Endothelial cell of umbilical vein (primary cell): ENCODE measurements around the gene TMEM51. TPM values are rescaled to one million over a fixed set of nuclear protein-coding genes. Genes with fewer than 3 reads are reported as not detected.

Experiments
- BruUV-seq: library from RNA; stranded (reverse); fragments of 400-500 nt; replicated peaks from 2 replicates; lab custom pipeline; 2021; lab: Mats Ljungman, UMichigan
- CTCF ChIA-PET: fragments of 300-600, 350-600 bp; sonication (Branson Sonifier 250); formaldehyde crosslinking; loops from one replicate; lab custom pipeline; 2021; ENCODE audit warnings: antibody characterized with exemption, inconsistent platforms; lab: Charles Lee
- POLR2A ChIA-PET: fragments of 300-600, 350-600 bp; sonication (Branson Sonifier 250); formaldehyde crosslinking; loops from one replicate; lab custom pipeline; 2021; ENCODE audit warnings: antibody characterized with exemption, inconsistent platforms; lab: Charles Lee
- DNase-seq: peaks from one replicate; pipeline ENCODE4 v3.0.0-alpha.2; 2011; ENCODE audit warnings: low read depth, low spot score
- FAIRE-seq: peaks from 2 replicates; lab custom pipeline; 2011; peaks lifted over from hg19 to GRCh38; lab: Jason Lieb, UNC
- H2AFZ ChIP-seq: 2 replicates; pipeline ENCODE4 v1.6.0; 2012; ENCODE audit warnings: low read depth, low read length, control low read depth, inconsistent platforms
- H3K27ac ChIP-seq: 2 replicates; pipeline ENCODE4 v1.5.1; 2011; ENCODE audit warnings: low read depth, mild to moderate bottlenecking, control low read depth, low read length, moderate library complexity; ENCODE audit not compliant: insufficient read depth
- H3K27me3 ChIP-seq, 2 experiments: 2 replicates each; pipeline versions ENCODE4 v1.6.0 to v1.6.1; 2011; ENCODE audit warnings: low read length in 2 of 2, mixed read lengths in 1 of 2; ENCODE audit not compliant: control insufficient read depth in 2 of 2, insufficient read depth in 2 of 2
- H3K36me3 ChIP-seq, 2 experiments: 2 replicates in 1 of 2; 3 replicates in 1 of 2; pipeline ENCODE4 v1.5.1; 2011; ENCODE audit warnings: low read length in 2 of 2, mild to moderate bottlenecking in 1 of 2, moderate library complexity in 1 of 2; ENCODE audit not compliant: control insufficient read depth in 2 of 2, insufficient read depth in 2 of 2; ENCODE audit errors: extremely low read depth in 1 of 2
- H3K4me1 ChIP-seq: 3 replicates; pipeline ENCODE4 v1.5.1; 2011; ENCODE audit warnings: mild to moderate bottlenecking, low read length; ENCODE audit not compliant: control insufficient read depth, insufficient read depth; ENCODE audit errors: extremely low read depth
- H3K4me2 ChIP-seq: 2 replicates; pipeline ENCODE4 v1.6.1; 2011; ENCODE audit warnings: low read length, control low read depth, mixed read lengths; ENCODE audit not compliant: insufficient read depth
- H3K4me3 ChIP-seq, 3 experiments: fragments of 200-600 bp in 1 of 3; sonication (generic), shearing (Covaris generic) in 1 of 3; replicated peaks in 1 of 3; 2 replicates each; pipeline ENCODE4 v1.5.1; 2011 to 2016; ENCODE audit warnings: control low read depth in 3 of 3, low read length in 3 of 3, mild to moderate bottlenecking in 2 of 3, inconsistent platforms in 1 of 3, low read depth in 1 of 3, moderate library complexity in 1 of 3; ENCODE audit not compliant: insufficient read depth in 1 of 3
- H3K79me2 ChIP-seq: 2 replicates; pipeline ENCODE4 v1.6.0; 2012; ENCODE audit warnings: low read length, inconsistent platforms; ENCODE audit not compliant: control insufficient read depth, insufficient read depth
- H3K9ac ChIP-seq: replicated peaks from 2 replicates; pipeline ENCODE3; 2011; ENCODE audit warnings: low read length, control low read depth; ENCODE audit not compliant: insufficient read depth; ENCODE audit errors: extremely low read depth
- H3K9me1 ChIP-seq: replicated peaks from 3 replicates; pipeline ENCODE4 v1.6.0; 2011; ENCODE audit warnings: mild to moderate bottlenecking, low read length; ENCODE audit not compliant: control insufficient read depth, insufficient read depth; ENCODE audit errors: extremely low read depth
- H3K9me3 ChIP-seq: replicated peaks from 2 replicates; pipeline ENCODE4 v1.5.1; 2012; ENCODE audit warnings: low read length, inconsistent platforms; ENCODE audit not compliant: control insufficient read depth, insufficient read depth
- H4K20me1 ChIP-seq: replicated peaks from 2 replicates; pipeline ENCODE3; 2011; ENCODE audit warnings: mild to moderate bottlenecking, low read length; ENCODE audit not compliant: control insufficient read depth, insufficient read depth; ENCODE audit errors: extremely low read depth
- EZH2 ChIP-seq: IDR thresholded peaks from 2 replicates; pipeline ENCODE4 v1.6.1; 2012; ENCODE audit warnings: borderline replicate concordance, low read depth, mild to moderate bottlenecking, moderate library complexity, low read length, inconsistent platforms; ENCODE audit not compliant: severe bottlenecking
- FOS ChIP-seq: IDR thresholded peaks from 2 replicates; pipeline ENCODE4 v1.6.1; 2011; ENCODE audit warnings: mild to moderate bottlenecking, low read length, moderate library complexity, borderline replicate concordance; ENCODE audit not compliant: insufficient read depth
- GATA2 ChIP-seq: IDR thresholded peaks from 2 replicates; pipeline ENCODE4 v1.7.0; 2011; ENCODE audit warnings: low read depth, mild to moderate bottlenecking, moderate library complexity, mixed read lengths, low read length; ENCODE audit not compliant: insufficient read length, insufficient read depth
- dilution Hi-C: fragments of 300-500 bp; cut with MboI; formaldehyde crosslinking; loops from one replicate; pipeline ENCODE4 v1.15.0; 2019; ENCODE audit warnings: low sequenced_read_pairs; ENCODE audit not compliant: extremely low pct_ligation_motif_present
- intact Hi-C: fragments of 100-400 bp; cut with micrococcal nuclease; formaldehyde crosslinking; loops from one replicate; pipeline ENCODE4 v1.10.0; 2022
- polyA plus RNA-seq, 4 experiments: library from polyadenylated mRNA; depleted of rRNA in 3 of 4; stranded (reverse) in 3 of 4; unstranded in 1 of 4; fragments of >200 nt; gene quantifications; 2 replicates each; pipeline versions ENCODE4 v1.2.1 to v1.2.3, GENCODE V29; 2011 to 2012; ENCODE audit warnings: missing spikeins in 1 of 4
- total RNA-seq: library from RNA; stranded (reverse); gene quantifications from 2 replicates; pipeline ENCODE4 v1.2.3, GENCODE V29; 2021

TMEM51 gene
- total and polyA plus RNA-seq, 2 donors (not counting 3 experiments of a cell fraction or from before 2014, with no cell fraction given): 13.7 to 13.9 TPM

DNA sequence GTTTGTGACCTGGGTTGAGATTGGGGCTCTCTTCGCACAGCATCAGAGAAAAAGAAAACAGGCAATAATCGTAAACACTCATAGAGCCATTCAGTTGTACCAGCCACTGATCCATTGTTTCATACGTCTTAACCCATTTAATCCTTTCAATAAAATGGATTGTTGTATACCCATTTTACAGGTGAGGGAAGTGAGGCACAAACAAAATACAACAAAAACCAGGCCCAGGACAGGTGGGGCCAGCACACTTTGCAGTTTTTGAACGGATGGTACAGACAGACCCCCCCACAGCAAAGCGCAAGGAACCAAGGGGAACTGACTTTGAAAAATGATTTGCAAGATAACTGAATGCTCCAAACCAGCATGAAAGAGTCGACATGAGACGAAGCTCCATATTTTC lies 89.2 kb downstream of the TMEM51 start:
- no TSS peak for BruUV-seq
- Histone ChIP-seq H3K27me3 (peaks cover 0 to 4% of the 10 kb centered on the region in 2 experiments), H3K79me2 (no peaks in the 10 kb centered on the region), H3K27ac (no peak overlapping the region), H3K4me3 (no peak overlapping the region), H4K20me1 (no peaks in the 10 kb centered on the region), H3K9me3 (no peaks in the 10 kb centered on the region), H3K4me1 (peaks cover 3% of the 10 kb centered on the region), H3K9me1 (no peaks in the 10 kb centered on the region), H2AFZ (no peak overlapping the region), H3K4me2 (no peak overlapping the region), H3K9ac (no peak overlapping the region), H3K36me3 (no peaks in the 10 kb centered on the region)
- FAIRE-seq: no peak
- ChIA-PET CTCF (interaction anchor here (1.4 to 5.4 kb wide), 2 partner anchors 12 to 29 kb away, joined by 3 to 20 read pairs; no protein-coding TSS in a partner anchor), POLR2A (no interaction called here)
- intact Hi-C loops: no loop called here
- no peak for DNase-seq
- no peak for TF ChIP-seq FOS
- dilution Hi-C loops: no loop called here

DNA sequence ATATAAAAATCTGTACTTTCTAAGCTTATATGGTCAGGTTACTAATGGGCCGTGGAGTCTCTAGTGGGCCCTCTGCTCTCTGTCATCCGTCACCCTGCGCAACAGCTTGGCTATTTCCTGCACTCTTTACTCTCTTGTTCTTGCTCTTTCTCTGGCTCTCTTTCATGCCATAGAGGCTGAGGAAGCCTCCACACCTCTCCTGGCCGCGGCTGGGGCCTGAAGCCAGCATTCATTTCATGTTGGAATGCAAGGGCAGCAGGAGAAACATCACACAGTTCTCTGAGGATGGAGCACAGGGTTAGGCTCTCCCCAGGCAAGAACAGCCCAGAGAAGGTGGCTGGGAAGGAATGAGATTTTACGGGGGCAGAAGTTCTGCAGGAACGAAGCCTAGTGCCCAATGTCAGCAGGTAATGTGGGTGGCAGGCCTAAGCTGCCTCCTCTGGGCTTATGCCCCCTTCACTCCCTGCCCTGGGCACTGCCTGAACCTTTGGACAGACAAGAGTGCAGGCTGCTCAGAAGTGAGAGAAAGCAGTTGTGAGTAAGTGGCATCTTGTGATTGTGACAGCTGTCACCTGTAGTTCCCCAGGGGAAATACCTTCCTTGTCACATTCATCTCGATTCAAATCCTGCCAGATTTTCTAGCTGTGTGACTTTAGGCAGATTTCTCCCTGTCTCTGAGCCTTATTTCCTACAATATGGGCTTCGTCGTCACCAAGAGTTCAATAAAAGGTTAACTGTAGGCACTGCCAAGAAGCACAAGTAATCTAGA lies 89.9 kb downstream of the TMEM51 start:
- no peak overlapping the region for H3K4me3 ChIP-seq
- H3K9me1 ChIP-seq: no peaks in the 10 kb centered on the region
- ChIA-PET CTCF (interaction anchor here (1.1 to 5.4 kb wide), 4 partner anchors 11 to 90 kb away, joined by 3 to 20 read pairs (median 4); partner anchors contain the start of gene TMEM51), POLR2A (no interaction called here)
- H3K27ac ChIP-seq: no peak overlapping the region
- no peak for FAIRE-seq
- no peaks in the 10 kb centered on the region for H3K79me2 ChIP-seq
- H4K20me1 ChIP-seq: no peaks in the 10 kb centered on the region
- no peak overlapping the region for H3K4me2 ChIP-seq
- H3K27me3 ChIP-seq: peaks cover 0 to 11% of the 10 kb centered on the region in 2 experiments
- no TSS peak for BruUV-seq
- intact Hi-C loops (no loop called here), dilution Hi-C loops (no loop called here)
- no peak for DNase-seq
- no peak overlapping the region for H2AFZ ChIP-seq
- peaks cover 3% of the 10 kb centered on the region for H3K4me1 ChIP-seq
- H3K9me3 ChIP-seq: no peaks in the 10 kb centered on the region
- H3K9ac ChIP-seq: no peak overlapping the region
- H3K36me3 ChIP-seq: no peaks in the 10 kb centered on the region
- no peak for TF ChIP-seq EZH2
- TF ChIP-seq GATA2: no peak
